NOMO-1 (cell line): ENCODE data around the gene ITGB2.
"Not testable (repeated sequence)": the region's sequence is repeated elsewhere in the genome, so short reads cannot be mapped to it uniquely, and the experiment has no call there.

ENCODE experiments used
- DNase-seq, 2 experiments: peaks; one replicate each; lab custom pipeline; 2025; ENCODE audit not compliant: unreplicated experiment in 2 of 2; lab: John Stamatoyannopoulos, UW

ITGB2 gene

DNA sequence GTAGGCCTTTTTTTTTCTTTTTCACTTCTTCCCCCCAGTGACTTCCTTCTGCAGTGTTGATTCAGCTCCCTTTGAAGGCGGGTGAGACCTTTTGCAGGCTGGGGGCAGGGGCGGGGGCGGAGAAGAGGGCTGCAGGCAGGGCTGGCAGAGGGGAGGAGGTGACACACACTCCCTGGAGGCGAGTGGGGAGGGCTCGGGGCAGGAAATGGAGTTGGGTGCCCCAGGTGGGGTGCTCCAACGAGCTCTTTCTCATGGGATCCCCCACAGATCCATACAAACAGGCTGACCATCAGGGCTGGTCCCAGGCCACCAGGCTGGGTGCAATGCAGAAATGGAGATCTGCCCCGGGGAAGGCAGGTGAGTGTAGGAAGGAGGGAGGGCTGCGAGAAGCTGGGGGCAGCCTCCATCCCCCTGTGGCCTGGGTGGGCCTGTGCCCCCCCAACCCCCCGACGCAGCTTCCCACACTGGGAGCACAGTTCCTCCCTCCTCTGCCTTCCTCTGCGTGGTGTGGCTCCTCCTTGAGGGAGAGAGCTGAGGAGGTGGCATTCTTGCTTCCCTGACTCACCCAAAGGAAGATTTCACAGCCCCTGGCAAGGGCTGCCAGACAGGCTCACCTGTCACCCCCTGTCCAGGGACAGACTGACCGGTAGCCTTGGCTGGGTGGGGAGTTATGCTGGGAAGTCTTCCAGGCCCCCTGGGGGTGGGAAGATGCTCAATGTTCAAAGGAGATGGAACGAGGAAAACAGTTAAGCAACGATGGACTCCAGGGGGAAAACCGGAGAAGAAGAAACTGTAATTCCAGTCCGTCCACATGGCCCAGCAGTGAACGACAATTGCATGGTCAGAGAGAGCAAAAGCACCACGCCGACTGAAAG is 7.1 kb upstream of the ITGB2 start:
- peak; percentile 72 to 81 for DNase-seq

DNA sequence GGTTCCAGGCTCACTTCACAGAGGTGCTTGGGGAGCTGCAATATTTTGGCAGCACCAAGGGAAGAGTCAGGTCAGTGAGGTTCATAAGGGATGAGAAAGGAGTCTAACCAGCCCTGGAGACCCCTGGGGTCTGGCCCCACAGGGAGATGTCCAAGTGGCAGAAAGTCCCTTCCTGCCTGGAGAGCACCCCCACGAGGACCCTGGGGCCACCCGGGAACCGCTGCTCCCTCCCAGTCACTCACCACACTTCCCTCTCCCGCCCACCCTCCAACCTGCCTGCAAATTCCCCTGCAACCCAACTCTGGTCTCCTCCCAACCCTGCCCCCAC is 6.5 kb upstream of the ITGB2 start:
- DNase-seq, result no peak

DNA sequence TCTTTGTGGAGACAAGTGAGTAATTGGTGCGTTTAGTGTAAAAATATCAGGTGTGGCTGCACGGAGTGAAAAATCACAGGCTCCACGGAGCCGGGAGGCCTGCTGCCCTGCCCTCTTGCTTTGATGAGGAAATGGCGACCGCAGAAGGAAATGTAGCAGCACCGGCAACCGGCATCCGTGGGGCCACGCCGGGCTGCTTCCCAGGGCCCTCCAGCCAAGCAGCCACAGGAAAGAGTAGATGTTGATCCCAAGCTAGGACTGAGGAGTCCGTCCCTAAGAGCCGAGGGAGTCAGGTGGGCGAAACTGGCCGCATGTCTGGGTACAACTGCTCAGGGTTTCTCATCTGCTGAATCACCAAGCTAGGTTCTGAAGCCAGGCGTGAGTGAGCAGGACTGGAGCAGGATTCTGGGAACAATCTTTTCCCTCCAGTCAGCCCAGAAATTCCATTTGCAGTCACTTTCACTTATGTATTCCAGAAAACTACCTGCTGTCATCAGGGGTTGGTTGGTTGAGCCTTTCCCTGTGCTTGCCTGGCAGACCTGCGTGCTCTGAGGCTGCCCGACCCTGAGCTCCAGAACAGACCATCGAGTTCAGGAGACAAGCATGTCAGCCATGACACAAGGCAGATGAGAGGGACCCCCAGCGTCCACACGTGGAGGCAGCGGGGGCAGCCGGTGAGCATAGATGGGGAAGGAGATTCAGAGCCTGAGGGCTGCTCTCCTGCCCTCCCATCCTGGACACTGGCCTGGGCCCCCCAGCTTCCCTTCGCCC is 5.8 kb upstream of the ITGB2 start:
- DNase-seq, result peak; percentile 42 to 54

DNA sequence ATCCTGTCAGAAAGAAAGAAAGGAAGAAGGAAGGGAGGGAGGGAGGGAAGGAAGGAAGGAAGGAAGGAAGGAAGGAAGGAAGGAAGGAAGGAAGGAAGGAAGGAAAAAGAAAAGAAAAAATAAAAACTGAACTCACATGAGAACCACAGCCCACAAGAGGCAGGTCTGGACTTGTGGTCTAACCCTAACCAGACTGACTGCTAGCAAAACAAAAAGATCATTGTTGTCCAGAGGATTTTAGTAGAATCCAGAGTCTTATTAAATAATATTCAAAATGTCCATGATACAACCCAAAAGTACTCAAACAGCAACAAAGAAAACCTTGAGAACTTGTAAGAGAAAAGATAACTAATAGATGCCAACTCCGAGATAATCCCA is 4.7 kb upstream of the ITGB2 start:
- peak in 1 of 2 experiments; percentile 59 for DNase-seq

DNA sequence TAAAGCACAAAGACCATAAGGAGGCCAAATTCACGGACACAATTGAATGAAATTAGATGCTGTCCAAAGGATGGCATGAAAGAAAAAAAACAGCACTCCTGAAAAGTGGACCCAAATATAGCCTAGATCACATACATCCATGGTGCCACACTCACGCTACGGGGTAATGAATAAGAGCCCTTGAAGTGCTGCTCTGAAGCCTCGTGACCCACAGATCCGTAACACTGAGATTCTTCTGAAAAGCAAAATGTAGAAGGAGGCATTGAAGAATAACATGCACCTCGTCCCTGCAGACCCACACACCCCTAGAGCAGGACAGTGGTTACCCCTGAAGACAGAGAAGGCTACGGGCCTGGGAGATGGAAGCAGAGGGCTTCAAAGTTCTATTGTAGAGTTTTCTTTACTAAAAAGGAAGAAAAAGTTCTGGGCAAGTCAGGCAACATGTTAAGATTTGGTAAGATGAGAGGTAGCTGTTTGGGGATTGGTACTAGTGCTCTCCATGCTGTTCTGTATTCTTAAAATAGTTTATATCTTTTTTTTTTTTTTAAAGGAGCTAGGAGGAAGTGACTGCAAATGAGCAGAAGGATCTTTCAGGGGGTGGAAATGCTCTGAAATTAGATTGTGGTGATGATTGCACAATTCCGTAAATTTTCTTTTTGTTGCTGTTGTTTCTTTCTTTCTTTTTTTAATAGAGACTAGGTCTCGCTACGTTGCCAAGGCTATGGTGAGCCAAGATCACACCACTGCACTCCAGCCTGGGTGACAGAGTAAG is 4.1 kb upstream of the ITGB2 start:
- DNase-seq, result peak; percentile 72 to 88

DNA sequence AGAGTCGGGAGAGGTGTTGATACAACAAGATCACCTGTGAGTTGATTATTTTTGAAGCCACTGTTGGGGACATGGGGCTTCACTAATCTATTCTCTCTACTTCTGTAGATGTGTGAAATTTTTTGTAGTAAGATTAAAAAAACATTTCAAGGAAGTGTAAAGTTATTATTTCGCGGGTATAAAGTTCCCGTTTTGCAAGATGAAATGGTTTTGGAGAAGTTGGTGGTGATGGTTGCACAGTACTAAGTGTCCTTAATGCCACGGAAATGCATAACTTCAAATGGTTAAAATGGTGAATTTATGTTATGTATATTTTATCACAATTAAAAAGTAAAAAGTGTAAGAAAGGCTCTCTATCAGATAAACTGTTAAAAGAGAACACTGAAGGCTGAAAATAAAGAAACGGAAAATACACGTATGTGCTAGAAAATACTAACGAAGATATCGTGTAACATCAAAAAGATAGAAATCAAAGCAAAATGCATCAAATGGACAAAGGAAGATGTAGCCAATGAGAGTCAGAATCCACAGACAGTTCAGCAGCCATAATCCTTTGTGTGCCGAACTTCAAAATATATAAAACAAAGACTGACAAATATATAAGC is 2.9 kb upstream of the ITGB2 start:
- DNase-seq, result peak; percentile 71 to 72

DNA sequence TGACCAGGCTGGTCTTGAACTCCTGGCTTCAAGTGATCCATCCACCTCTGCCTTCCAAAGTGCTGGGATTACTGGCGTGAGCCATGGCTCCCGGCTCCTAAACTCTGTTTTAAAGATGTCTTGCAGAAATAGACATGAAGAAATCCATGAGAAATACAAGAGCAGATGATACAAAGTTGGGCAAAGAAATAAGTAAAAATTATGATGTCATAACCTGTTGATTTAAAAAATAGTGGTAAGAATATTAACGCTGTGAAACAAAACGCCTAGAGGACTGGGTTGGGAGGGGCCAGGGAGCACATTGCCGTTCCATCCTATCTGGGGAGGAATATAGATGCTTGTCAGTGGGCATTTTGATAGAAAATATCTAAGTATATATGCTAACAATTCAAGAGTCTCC is 1.2 kb upstream of the ITGB2 start:
- DNase-seq, result no peak

DNA sequence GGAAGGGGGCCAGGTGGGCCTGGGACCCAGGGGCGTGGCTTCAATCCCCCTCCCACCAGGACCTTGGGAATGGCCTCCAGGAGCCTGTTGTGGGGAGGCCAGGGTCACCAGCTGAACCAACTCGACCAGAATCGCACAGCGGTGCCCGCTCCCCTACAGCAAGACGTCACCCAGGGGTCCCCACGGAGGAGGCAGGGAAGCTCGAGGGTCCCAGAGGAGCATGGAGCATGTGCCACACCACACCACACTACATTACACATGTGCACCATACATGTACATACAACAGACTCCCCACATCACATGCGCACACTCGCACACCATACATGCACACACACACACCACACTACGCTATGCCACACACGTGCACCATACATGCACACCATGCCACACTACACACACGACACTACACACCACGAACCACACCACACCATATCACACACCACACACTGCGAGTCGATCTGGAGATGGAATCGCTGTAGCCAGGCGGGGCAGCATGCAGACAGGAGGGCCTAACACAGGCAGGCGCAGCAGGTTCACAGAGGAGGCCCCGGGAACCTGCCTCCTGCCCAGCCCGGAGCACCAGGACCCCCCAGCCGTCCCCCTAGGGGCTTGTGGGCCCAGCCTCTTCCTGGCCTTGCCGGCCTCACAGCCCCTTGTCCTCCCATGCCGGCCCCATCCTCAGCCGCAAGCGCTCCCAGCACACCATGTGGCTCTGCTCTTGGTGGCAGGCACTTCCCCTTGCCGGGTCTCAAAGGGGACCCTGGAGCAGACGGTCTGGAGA is 596 bp downstream of the ITGB2 start:
- DNase-seq, result peak in 1 of 2 experiments; percentile 28

DNA sequence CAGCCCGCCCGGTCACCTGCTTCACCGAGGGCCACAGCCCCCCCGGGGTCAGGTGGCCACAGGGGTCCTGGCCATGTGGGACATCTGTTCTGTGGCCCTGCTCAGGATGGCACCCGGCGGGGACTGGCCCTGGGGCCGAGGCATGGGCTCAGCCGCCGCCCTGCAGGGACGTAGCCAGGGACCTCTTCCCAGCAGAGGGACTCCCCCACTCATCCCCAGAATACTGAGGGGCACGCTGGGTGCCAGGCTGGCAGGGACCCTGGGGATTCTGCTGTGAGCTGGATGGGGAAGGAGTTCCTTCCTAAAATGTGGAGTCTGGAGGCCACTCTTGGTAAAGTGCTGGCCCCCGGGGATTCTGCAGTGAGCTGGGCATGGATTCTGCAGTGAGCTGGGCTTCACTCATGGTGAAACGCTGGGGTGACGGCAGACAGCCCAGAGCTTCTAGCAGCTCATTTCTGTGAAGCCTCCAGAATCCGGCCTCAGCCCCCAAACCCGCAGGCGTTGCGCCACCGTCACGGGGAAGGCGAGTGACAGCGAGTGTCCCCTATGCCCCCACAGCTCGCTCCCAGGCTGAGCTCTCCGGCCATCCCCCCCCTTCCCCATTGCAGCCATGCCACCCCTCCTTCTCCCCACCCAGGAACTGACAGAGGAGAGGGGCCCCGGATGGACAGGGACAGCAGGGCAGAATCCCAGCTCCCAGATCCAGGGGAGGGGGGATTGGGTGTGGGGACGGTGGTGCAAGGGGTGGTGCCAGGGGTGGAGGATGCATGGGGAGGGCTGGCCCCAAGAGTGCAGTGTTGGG is 1.4 kb downstream of the ITGB2 start:
- DNase-seq, result peak; percentile 45 to 49

DNA sequence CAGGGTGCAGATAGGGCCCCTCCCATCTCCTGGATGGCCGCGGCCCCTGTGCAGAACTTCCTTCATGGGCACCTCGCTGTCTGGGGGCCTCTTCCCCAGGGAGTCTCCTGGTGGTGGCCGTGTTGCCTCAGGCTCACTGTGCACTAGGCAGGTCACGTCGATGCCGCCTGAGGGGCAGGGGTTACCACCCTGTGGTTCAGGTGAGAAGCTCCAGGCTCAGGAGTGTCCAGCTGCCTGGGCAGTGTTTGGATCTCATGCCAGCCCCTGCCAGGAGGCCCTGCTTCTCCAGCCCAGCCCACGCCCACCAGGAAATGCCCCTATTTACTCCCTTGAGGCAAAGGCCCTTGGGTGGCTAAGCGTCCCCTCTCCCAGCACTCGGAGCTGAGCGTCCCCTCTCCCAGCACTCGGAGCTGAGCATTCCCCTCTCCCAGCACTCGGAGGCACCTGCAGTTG is 2.1 kb downstream of the ITGB2 start:
- DNase-seq, result no peak

DNA sequence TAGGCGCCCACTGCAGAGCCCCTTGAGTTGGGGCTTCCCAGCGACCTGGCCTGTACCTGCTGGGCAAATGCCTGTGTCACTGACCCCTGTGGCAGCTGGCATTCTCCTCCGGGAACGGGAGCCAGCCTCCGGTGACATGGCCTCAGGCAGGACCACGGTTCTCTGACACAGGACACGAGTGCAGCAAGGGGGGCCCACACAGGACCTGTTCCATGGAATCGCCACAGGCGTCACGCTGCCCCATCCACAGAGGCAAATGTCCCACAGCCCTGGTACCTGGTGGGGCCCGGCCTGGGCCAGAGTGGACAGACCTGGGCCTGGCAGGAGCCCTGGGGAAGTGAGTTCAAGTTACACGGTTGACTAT is 2.6 kb downstream of the ITGB2 start:
- no peak for DNase-seq

DNA sequence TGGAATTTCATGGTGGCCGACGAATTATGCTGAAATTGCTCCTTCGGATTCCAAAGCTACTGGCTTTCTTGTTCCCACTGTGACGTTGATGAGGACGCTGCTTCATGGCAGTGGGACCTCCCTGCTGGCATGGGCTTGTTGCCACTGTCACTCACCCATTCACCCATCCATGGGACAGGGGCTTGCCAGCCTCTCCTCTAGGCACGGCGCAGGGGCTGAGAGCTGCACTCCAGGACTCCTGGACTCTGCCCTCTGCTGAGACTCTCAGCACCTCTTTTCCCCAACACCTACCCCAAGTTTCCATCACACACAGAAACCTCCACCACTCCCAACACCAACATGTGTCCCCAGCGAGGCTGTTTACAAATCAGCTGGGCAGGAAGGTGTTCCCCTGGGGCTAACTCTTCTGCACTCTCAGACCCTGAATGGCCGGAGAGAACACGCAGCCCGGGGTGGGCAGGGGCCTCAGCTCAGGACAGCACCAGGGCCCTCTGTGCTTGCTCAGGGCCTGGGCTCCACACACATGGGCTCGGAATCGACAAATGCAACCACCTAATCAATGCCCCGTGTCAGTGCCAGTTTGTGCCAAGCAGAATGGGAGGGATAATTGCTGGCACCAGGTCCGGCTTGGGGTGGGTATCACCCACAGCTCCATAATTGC is 3.1 kb downstream of the ITGB2 start:
- DNase-seq, result no peak

DNA sequence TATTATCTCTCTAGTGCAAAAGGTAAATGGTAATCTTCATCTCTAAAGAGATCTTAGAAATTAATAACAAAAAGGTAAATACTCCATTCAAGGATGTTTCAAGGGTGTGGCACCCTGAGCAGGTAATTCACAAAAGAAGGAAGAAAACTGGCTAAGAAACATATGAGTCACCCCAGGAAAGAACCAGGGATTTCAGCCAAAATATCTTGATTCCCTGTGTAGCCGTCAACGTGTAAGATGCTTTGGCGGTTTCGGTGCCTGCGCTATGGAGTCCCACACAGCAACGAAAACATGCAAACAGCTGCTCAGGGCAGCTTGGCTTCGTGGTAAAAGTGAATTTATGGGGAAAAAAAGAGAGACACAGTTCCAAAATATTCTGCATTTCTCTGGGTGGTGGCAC is 3.7 kb downstream of the ITGB2 start:
- DNase-seq, result no peak

DNA sequence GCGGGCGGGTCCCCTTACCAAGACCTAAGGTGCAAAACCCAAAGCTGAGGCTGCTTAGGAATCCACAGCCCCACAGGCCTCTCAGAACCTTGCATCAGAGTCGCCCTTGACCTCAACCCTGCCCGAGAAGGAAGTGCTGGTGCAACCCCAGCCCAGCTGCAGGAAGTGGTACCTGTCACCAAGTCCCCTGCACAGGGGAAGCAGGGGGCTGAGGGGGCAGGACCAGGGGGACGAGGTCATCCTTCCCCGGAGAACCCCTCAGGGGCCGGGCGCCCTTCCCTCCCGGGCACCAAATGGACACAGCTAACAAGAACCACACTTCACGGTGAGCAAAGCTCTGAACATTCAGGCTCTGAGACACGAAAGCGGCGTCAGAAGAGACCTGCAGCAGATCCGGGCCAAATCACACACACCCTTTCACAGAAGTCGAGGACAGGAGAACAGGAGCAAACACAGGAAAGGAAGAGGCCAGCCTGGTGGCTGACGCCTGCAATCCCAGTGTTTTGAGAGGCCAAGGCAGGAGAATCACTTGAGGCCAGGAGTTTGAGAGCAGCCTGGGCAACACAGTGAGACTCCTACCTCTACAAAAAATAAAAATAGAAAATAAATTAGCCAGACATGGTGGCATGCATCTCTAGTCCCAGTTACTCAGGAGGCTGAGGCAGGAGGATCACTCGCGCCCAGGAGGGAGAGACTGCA is 6.4 kb downstream of the ITGB2 start:
- peak; percentile 77 to 85 for DNase-seq

DNA sequence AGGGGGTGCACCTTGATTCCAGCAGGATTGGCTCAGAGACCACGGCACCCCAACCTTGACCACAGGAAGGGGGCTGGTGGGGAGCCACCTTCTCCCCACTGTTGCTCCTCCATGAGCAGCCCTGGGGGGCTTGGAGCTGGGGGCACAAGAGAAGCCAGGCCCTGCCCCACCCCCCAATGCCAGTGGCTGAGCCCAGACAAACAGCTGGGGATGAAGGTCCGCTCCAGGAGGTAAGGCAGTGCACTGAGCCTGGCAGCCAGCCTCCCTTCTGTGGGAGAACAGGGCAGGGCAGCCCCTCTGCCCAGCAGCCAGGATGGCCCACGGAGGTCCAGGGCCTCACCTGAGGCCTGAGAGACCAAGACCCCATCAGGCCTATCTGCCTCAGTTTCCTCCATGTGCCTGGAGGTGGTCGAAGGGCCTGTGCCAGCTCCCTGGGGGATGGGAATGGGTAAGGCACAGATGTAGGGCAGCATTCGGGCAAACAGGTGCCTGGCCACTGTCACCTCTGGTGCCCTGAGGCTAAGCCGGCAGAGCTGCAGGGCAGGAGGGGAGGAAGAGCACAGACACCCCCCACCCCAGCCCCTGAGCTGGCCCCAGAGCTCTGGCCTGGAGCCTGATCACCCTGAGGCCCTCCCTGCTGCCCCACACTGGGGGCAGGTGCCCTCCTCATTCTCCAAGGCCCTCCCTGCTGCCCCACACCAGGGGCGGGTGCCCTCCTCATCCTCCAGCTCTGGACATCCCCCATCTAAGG is 7.1 kb downstream of the ITGB2 start:
- DNase-seq, result no peak

DNA sequence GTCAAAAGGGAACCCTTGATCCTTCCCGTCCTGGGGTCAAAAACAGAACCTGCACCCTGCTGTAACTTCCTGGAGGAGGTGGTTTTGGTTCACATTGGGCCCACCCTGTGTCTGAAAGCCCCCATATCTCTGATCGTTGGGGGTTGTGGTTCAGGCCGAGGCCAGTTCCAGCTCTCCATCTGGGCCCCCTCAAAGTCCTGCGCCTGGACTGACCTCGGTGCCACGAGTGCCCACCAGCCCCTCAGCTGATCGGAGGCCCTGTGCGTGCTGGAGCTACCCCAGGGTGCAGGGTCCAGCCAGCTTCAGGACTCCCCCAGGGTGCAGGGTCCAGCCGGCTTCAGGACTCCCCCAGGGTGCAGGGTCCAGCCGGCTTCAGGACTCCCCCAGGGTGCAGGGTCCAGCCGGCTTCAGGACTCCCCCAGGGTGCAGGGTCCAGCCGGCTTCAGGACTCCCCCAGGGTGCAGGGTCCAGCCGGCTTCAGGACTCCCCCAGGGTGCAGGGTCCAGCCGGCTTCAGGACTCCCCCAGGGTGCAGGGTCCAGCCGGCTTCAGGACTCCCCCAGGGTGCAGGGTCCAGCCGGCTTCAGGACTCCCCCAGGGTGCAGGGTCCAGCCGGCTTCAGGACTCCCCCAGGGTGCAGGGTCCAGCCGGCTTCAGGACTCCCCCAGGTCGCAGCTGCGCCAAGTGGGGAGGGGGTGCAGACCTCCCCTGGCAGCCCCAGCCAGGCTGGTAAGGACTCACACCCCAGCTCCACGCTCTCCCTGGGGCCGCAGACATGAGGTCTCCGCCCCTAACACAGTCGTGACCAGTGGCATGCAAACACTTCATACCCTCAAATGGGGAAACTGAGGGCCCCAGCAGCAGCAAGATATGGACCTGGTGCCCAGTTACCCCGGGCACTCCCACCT is 7.9 kb downstream of the ITGB2 start:
- DNase-seq, result not testable (repeated sequence)

DNA sequence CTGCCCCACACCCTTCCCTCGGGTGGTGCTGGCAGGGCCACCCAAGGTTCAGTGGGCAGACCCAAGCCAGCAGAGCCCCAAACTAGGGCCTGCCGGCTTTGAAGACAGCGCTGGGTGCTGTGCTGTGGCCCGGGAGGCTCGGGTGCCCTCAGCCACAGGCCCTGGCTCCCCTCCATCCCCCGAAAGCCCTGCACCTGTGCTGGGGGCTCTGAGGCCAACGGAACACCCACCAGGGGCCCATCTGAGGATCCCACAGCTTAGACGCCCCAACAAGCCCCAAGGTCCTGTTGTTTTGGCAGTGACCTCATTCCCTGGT is 8.6 kb downstream of the ITGB2 start:
- no peak for DNase-seq
